ENCODE results near the gene POU6F2. TPM values are rescaled to one million over a fixed set of nuclear protein-coding genes. Genes with fewer than 3 reads are reported as not detected.

POU6F2 gene
- total and polyA plus RNA-seq, 2 experiments from 2014 or later: 7.2 to 7.3 TPM

DNA sequence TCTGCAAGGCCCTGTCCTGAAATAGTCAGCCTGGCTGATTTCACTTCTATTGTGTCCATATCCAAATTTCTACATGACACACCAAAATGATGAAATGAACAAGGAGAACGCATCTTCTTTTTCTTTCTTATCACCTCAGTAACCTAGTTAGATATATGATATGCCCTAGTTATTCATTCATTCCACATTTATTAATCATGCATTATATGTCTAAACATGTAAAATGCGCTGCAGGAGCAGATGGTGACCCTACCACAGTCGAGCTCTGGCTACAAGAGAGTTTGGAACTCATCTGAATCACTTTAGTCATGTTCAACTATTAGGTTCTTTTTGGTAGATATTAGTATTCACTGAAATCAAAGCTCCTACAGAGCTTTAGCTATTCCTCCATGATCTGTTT, 36.9 kb upstream of the POU6F2 start:
- no peak overlapping the region for H2AFZ ChIP-seq
- H3F3A ChIP-seq (replicated peaks; ENCODE audit: low read depth): no peaks in the 10 kb centered on the region
- H3K27me3 Mint-ChIP-seq (ENCODE audit: insufficient read depth, low read depth, poor library complexity): no peaks in the 10 kb centered on the region
- H3K36me3 Mint-ChIP-seq (ENCODE audit: low read depth): no peaks in the 10 kb centered on the region
- no peak overlapping the region for H3K27ac ChIP-seq (ENCODE audit: low read depth)
- no peaks in the 10 kb centered on the region for H3K27me3 ChIP-seq (ENCODE audit: insufficient read depth)
- no peaks in the 10 kb centered on the region for H4K20me1 ChIP-seq (replicated peaks; ENCODE audit: insufficient read depth)
- TF ChIP-seq, protein P1, sequence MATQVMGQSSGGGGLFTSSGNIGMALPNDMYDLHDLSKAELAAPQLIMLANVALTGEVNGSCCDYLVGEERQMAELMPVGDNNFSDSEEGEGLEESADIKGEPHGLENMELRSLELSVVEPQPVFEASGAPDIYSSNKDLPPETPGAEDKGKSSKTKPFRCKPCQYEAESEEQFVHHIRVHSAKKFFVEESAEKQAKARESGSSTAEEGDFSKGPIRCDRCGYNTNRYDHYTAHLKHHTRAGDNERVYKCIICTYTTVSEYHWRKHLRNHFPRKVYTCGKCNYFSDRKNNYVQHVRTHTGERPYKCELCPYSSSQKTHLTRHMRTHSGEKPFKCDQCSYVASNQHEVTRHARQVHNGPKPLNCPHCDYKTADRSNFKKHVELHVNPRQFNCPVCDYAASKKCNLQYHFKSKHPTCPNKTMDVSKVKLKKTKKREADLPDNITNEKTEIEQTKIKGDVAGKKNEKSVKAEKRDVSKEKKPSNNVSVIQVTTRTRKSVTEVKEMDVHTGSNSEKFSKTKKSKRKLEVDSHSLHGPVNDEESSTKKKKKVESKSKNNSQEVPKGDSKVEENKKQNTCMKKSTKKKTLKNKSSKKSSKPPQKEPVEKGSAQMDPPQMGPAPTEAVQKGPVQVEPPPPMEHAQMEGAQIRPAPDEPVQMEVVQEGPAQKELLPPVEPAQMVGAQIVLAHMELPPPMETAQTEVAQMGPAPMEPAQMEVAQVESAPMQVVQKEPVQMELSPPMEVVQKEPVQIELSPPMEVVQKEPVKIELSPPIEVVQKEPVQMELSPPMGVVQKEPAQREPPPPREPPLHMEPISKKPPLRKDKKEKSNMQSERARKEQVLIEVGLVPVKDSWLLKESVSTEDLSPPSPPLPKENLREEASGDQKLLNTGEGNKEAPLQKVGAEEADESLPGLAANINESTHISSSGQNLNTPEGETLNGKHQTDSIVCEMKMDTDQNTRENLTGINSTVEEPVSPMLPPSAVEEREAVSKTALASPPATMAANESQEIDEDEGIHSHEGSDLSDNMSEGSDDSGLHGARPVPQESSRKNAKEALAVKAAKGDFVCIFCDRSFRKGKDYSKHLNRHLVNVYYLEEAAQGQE (IDR thresholded peaks at IDR 0.05; ENCODE audit: unreplicated experiment): no peak
- TF ChIP-seq, protein P2, sequence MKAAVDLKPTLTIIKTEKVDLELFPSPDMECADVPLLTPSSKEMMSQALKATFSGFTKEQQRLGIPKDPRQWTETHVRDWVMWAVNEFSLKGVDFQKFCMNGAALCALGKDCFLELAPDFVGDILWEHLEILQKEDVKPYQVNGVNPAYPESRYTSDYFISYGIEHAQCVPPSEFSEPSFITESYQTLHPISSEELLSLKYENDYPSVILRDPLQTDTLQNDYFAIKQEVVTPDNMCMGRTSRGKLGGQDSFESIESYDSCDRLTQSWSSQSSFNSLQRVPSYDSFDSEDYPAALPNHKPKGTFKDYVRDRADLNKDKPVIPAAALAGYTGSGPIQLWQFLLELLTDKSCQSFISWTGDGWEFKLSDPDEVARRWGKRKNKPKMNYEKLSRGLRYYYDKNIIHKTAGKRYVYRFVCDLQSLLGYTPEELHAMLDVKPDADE (IDR thresholded peaks at IDR 0.05): no peak
- TF ChIP-seq POLR2AphosphoS5 (IDR thresholded peaks at IDR 0.05; ENCODE audit: low read depth): no peak
- no peak for TF ChIP-seq ZNF114 (CRISPR knock-in tag; IDR thresholded peaks at IDR 0.05)
- no peak for TF ChIP-seq EZH2 (IDR thresholded peaks at IDR 0.05; ENCODE audit: low read depth, unreplicated experiment)
- TF ChIP-seq NANOG (IDR thresholded peaks at IDR 0.05; ENCODE audit: borderline replicate concordance): no peak
- TF ChIP-seq STAT1 (IDR thresholded peaks at IDR 0.05; ENCODE audit: unreplicated experiment): no peak
- no peak for TF ChIP-seq EZH2phosphoT487 (IDR thresholded peaks at IDR 0.05; ENCODE audit: unreplicated experiment)
- TF ChIP-seq, protein P3, sequence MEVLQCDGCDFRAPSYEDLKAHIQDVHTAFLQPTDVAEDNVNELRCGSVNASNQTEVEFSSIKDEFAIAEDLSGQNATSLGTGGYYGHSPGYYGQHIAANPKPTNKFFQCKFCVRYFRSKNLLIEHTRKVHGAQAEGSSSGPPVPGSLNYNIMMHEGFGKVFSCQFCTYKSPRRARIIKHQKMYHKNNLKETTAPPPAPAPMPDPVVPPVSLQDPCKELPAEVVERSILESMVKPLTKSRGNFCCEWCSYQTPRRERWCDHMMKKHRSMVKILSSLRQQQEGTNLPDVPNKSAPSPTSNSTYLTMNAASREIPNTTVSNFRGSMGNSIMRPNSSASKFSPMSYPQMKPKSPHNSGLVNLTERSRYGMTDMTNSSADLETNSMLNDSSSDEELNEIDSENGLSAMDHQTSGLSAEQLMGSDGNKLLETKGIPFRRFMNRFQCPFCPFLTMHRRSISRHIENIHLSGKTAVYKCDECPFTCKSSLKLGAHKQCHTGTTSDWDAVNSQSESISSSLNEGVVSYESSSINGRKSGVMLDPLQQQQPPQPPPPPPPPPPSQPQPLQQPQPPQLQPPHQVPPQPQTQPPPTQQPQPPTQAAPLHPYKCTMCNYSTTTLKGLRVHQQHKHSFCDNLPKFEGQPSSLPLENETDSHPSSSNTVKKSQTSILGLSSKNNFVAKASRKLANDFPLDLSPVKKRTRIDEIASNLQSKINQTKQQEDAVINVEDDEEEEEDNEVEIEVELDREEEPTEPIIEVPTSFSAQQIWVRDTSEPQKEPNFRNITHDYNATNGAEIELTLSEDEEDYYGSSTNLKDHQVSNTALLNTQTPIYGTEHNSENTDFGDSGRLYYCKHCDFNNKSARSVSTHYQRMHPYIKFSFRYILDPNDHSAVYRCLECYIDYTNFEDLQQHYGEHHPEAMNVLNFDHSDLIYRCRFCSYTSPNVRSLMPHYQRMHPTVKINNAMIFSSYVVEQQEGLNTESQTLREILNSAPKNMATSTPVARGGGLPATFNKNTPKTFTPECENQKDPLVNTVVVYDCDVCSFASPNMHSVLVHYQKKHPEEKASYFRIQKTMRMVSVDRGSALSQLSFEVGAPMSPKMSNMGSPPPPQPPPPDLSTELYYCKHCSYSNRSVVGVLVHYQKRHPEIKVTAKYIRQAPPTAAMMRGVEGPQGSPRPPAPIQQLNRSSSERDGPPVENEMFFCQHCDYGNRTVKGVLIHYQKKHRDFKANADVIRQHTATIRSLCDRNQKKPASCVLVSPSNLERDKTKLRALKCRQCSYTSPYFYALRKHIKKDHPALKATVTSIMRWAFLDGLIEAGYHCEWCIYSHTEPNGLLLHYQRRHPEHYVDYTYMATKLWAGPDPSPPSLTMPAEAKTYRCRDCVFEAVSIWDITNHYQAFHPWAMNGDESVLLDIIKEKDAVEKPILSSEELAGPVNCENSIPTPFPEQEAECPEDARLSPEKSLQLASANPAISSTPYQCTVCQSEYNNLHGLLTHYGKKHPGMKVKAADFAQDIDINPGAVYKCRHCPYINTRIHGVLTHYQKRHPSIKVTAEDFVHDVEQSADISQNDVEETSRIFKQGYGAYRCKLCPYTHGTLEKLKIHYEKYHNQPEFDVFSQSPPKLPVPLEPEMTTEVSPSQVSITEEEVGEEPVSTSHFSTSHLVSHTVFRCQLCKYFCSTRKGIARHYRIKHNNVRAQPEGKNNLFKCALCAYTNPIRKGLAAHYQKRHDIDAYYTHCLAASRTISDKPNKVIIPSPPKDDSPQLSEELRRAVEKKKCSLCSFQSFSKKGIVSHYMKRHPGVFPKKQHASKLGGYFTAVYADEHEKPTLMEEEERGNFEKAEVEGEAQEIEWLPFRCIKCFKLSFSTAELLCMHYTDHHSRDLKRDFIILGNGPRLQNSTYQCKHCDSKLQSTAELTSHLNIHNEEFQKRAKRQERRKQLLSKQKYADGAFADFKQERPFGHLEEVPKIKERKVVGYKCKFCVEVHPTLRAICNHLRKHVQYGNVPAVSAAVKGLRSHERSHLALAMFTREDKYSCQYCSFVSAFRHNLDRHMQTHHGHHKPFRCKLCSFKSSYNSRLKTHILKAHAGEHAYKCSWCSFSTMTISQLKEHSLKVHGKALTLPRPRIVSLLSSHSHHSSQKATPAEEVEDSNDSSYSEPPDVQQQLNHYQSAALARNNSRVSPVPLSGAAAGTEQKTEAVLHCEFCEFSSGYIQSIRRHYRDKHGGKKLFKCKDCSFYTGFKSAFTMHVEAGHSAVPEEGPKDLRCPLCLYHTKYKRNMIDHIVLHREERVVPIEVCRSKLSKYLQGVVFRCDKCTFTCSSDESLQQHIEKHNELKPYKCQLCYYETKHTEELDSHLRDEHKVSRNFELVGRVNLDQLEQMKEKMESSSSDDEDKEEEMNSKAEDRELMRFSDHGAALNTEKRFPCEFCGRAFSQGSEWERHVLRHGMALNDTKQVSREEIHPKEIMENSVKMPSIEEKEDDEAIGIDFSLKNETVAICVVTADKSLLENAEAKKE (CRISPR knock-in tag; IDR thresholded peaks at IDR 0.05): no peak
- no peak for TF ChIP-seq CREB1 (CRISPR knock-in tag; IDR thresholded peaks at IDR 0.05; ENCODE audit: low read depth)
- TF ChIP-seq JUNB (IDR thresholded peaks at IDR 0.05; ENCODE audit: unreplicated experiment): no peak
- TF ChIP-seq ZNF331 (CRISPR knock-in tag; IDR thresholded peaks at IDR 0.05; ENCODE audit: low read depth): no peak
- TF ChIP-seq, protein P4, sequence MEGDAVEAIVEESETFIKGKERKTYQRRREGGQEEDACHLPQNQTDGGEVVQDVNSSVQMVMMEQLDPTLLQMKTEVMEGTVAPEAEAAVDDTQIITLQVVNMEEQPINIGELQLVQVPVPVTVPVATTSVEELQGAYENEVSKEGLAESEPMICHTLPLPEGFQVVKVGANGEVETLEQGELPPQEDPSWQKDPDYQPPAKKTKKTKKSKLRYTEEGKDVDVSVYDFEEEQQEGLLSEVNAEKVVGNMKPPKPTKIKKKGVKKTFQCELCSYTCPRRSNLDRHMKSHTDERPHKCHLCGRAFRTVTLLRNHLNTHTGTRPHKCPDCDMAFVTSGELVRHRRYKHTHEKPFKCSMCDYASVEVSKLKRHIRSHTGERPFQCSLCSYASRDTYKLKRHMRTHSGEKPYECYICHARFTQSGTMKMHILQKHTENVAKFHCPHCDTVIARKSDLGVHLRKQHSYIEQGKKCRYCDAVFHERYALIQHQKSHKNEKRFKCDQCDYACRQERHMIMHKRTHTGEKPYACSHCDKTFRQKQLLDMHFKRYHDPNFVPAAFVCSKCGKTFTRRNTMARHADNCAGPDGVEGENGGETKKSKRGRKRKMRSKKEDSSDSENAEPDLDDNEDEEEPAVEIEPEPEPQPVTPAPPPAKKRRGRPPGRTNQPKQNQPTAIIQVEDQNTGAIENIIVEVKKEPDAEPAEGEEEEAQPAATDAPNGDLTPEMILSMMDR (conservative IDR thresholded peaks at IDR 0.05; ENCODE audit: low read depth in 2 of 2): no peak
- peaks cover 15% of the 10 kb centered on the region for H3K4me1 Mint-ChIP-seq
- no peak overlapping the region for H3K4me3 ChIP-seq
- no peaks in the 10 kb centered on the region for H3K36me3 ChIP-seq (ENCODE audit: insufficient read depth)
- H3K9me3 Mint-ChIP-seq: no peaks in the 10 kb centered on the region
- ATAC-seq (no peak), DNase-seq (ENCODE audit: low spot score) (no peak)
- no peak overlapping the region for H3K4me2 ChIP-seq
- no peaks in the 10 kb centered on the region for H3K79me2 ChIP-seq (replicated peaks; ENCODE audit: insufficient read depth)
- H3K4me1 ChIP-seq (ENCODE audit: insufficient read depth): no peaks in the 10 kb centered on the region
- no peaks in the 10 kb centered on the region for H3K9me2 ChIP-seq (ENCODE audit: insufficient read depth)
- no peak overlapping the region for H3K4me3 Mint-ChIP-seq
- H3K27ac Mint-ChIP-seq: no peak overlapping the region

All from GM23338 (cell line).